Vagina (tissue), 2 donors: ENCODE measurements around the gene TXNRD2.

Experiments
- CTCF ChIP-seq, 3 experiments: fragments of 450-650 bp in 2 of 3; fragments of 200-600 bp in 1 of 3; sonication (generic) in 1 of 3; IDR thresholded peaks; one replicate each; pipeline ENCODE4 v1.5.1; 2017 to 2019; ENCODE audit warnings: antibody characterized with exemption in 3 of 3, mild to moderate bottlenecking in 2 of 3, moderate library complexity in 2 of 3
- POLR2A ChIP-seq, 2 donors: fragments of 450-650 bp; IDR thresholded peaks; one replicate each; pipeline ENCODE4 v1.6.1; 2017; ENCODE audit warnings: antibody characterized with exemption in 2 of 2, mild to moderate bottlenecking in 2 of 2, moderate library complexity in 2 of 2
- POLR2AphosphoS5 ChIP-seq, 2 donors: sonication (generic); formaldehyde crosslinking; IDR thresholded peaks; one replicate each; pipeline ENCODE4 v1.9.0; 2017; ENCODE audit warnings: antibody characterized with exemption in 2 of 2, mild to moderate bottlenecking in 2 of 2, low read depth in 1 of 2; ENCODE audit not compliant: insufficient read depth in 1 of 2

- no peak for TF ChIP-seq CTCF (IDR thresholded peaks at IDR 0.05)
- no peak for TF ChIP-seq POLR2A (IDR thresholded peaks at IDR 0.05)
- no peak for TF ChIP-seq POLR2AphosphoS5 (IDR thresholded peaks at IDR 0.05; ENCODE audit: insufficient read depth in 1 of 2, low read depth in 1 of 2)
Observed at GRCh38 chr22:19975707-19976035, 34.1 kb upstream of the TXNRD2 start.
